Measurements from ENCODE around the gene P3H3. TPM values are rescaled to one million over a fixed set of nuclear protein-coding genes. Genes with fewer than 3 reads are reported as not detected.

Gene P3H3
- total and polyA plus RNA-seq, 2 of the 4 experiments (the other 2 are of a cell fraction) = 27.8 to 83.9 TPM

- no peak overlapping the region for H3K18ac ChIP-seq (ENCODE audit: low read depth, low read length)
- H4K20me1 ChIP-seq (ENCODE audit: insufficient read depth, low read length) = peaks cover 9% of the 10 kb centered on the region; the same call in 1 of the 2 replicates
- no peak overlapping the region for H2BK15ac ChIP-seq (ENCODE audit: low read depth, low read length)
- H3K9me1 ChIP-seq (ENCODE audit: insufficient read depth, low read length) = peaks cover 6% of the 10 kb centered on the region
- H3K9ac ChIP-seq (ENCODE audit: low read depth, low read length) = peak overlapping the region; percentile 55
- dilution Hi-C loops (cut with HindIII; ENCODE audit: low sequenced_read_pairs, unreplicated experiment) (no loop called here), in situ Hi-C loops (cut with MboI; ENCODE audit: low sequenced_read_pairs) (loop anchor here (5.0 to 10.0 kb wide), 2 partner anchors 75 to 212 kb away; partner anchors contain the start of gene MLF2), intact Hi-C loops (cut with micrococcal nuclease) (loop anchor here (5.0 kb wide), 1 partner anchor 140 kb away; the partner anchor contains the start of gene ZNF384)
- peak overlapping the region; percentile 98 for H3K14ac ChIP-seq (replicated peaks; ENCODE audit: low read depth, low read length)
- no peak overlapping the region for H2BK20ac ChIP-seq (ENCODE audit: low read depth, low read length)
- H3K4me2 ChIP-seq (ENCODE audit: low read depth, low read length) = peak overlapping the region; percentile 24; the same call in 1 of the 2 replicates
- peak overlapping the region; percentile 3 to 89; a peak in 3 of 4 replicates for H4K8ac ChIP-seq (ENCODE audit: low read depth in 2 of 2, low read length in 2 of 2)
- peak overlapping the region; percentile 88 for H4K91ac ChIP-seq (ENCODE audit: insufficient read depth, low read depth, low read length)
- peaks cover 11 to 61% of the 10 kb centered on the region in 2 experiments; a peak in 3 of 4 replicates for H3K79me1 ChIP-seq (ENCODE audit: low read depth in 1 of 2, low read length in 2 of 2)
- H4K5ac ChIP-seq (ENCODE audit: low read depth, low read length) = no peak overlapping the region
- POLR2A ChIA-PET (ENCODE audit: unreplicated experiment) = no interaction called here
- CTCF ChIA-PET = no interaction called here
- peaks cover 20% of the 10 kb centered on the region for H3K4me1 ChIP-seq (ENCODE audit: control insufficient read depth, insufficient read depth, low read length)
- WGBS, 2 experiments (ENCODE audit: extremely low coverage in 2 of 2, insufficient read length in 1 of 2) = 60% methylated on average over 1 of the region's 22 CpGs; no CpG with 5 or more reads in 1 of the 2 experiments
- peak overlapping the region; percentile 97 for H3K4ac ChIP-seq (ENCODE audit: low read depth, low read length)
- H2BK120ac ChIP-seq (ENCODE audit: low read depth, low read length) = peak overlapping the region; percentile 85; the same call in 1 of the 2 replicates
- peaks cover 16% of the 10 kb centered on the region for H3K36me3 ChIP-seq (ENCODE audit: control insufficient read depth, insufficient read depth, low read length)
- no peaks in the 10 kb centered on the region for H3K9me3 ChIP-seq (ENCODE audit: control insufficient read depth, insufficient read depth, low read length)
- no peak overlapping the region for H3K56ac ChIP-seq (ENCODE audit: extremely low read depth, insufficient read depth, low read length)
- peaks cover 2% of the 10 kb centered on the region; the same call in 1 of the 2 replicates for H3K27me3 ChIP-seq (ENCODE audit: control insufficient read depth, insufficient read depth, low read length)
- no peak overlapping the region for H3K4me3 ChIP-seq (ENCODE audit: insufficient read depth, low read depth, low read length)
- H2AFZ ChIP-seq (replicated peaks; ENCODE audit: low read length, poor library complexity) = peak overlapping the region; percentile 89
- no peak for DNase-seq
- H2AK5ac ChIP-seq (ENCODE audit: low read depth, low read length) = peak overlapping the region; percentile 97
- H3K23ac ChIP-seq (ENCODE audit: low read depth, low read length) = peak overlapping the region; percentile 83; the same call in 1 of the 2 replicates
- ATAC-seq (ENCODE audit: low read depth) = no peak
- H2BK5ac ChIP-seq (ENCODE audit: low read depth, low read length, poor library complexity, severe bottlenecking) = peak overlapping the region; percentile 71
- BruUV-seq (replicated peaks) = no TSS peak
- peak overlapping the region; percentile 93 for H2AK9ac ChIP-seq (replicated peaks; ENCODE audit: low read depth, low read length, poor library complexity)
- peak overlapping the region; percentile 63 for H3K27ac ChIP-seq (ENCODE audit: insufficient read depth, low read length)
- TF ChIP-seq FOS (IDR thresholded peaks at IDR 0.05; ENCODE audit: low read depth, low read length) = no peak
- TF ChIP-seq BHLHE40 (IDR thresholded peaks at IDR 0.05; ENCODE audit: low read depth, low read length) = no peak
- TF ChIP-seq, protein P1, sequence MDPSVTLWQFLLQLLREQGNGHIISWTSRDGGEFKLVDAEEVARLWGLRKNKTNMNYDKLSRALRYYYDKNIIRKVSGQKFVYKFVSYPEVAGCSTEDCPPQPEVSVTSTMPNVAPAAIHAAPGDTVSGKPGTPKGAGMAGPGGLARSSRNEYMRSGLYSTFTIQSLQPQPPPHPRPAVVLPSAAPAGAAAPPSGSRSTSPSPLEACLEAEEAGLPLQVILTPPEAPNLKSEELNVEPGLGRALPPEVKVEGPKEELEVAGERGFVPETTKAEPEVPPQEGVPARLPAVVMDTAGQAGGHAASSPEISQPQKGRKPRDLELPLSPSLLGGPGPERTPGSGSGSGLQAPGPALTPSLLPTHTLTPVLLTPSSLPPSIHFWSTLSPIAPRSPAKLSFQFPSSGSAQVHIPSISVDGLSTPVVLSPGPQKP (IDR thresholded peaks at IDR 0.05; ENCODE audit: borderline replicate concordance, low read depth, low read length) = no peak
- TF ChIP-seq, protein P2, sequence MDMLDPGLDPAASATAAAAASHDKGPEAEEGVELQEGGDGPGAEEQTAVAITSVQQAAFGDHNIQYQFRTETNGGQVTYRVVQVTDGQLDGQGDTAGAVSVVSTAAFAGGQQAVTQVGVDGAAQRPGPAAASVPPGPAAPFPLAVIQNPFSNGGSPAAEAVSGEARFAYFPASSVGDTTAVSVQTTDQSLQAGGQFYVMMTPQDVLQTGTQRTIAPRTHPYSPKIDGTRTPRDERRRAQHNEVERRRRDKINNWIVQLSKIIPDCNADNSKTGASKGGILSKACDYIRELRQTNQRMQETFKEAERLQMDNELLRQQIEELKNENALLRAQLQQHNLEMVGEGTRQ (IDR thresholded peaks at IDR 0.05; ENCODE audit: low read depth, low read length) = no peak
- TF ChIP-seq RFX5 (IDR thresholded peaks at IDR 0.05; ENCODE audit: low read depth, low read length) = no peak
- no peak for TF ChIP-seq NFE2L2 (IDR thresholded peaks at IDR 0.05; ENCODE audit: low read depth, low read length)
- no peak for TF ChIP-seq CTCF (conservative IDR thresholded peaks at IDR 0.05; ENCODE audit: low read depth, low read length)
- no peak for TF ChIP-seq SMC3 (IDR thresholded peaks at IDR 0.05; ENCODE audit: low read depth, low read length)
- TF ChIP-seq MXI1 (IDR thresholded peaks at IDR 0.05; ENCODE audit: borderline replicate concordance, low read depth, low read length) = no peak
- no peak for TF ChIP-seq RCOR1 (IDR thresholded peaks at IDR 0.05; ENCODE audit: insufficient replicate concordance, low read length)
- TF ChIP-seq MAFK (IDR thresholded peaks at IDR 0.05; ENCODE audit: low read depth, low read length) = no peak
- no peak for TF ChIP-seq CHD1 (IDR thresholded peaks at IDR 0.05; ENCODE audit: low read depth, low read length)
- no peak for TF ChIP-seq MAZ (IDR thresholded peaks at IDR 0.05; ENCODE audit: borderline replicate concordance, low read depth, low read length)
- no peak for TF ChIP-seq RAD21 (IDR thresholded peaks at IDR 0.05; ENCODE audit: low read length)
Measured at GRCh38 chr12:6826734-6827436, 1.3 kb upstream of the P3H3 start.
